OCI-LY1 (cell line): ENCODE results near the gene APOC4.

Experiments
- EZH2 ChIP-seq: fragments of 200-600 bp; sonication (generic), shearing (Covaris generic); IDR thresholded peaks from 2 replicates; pipeline ENCODE4 v1.8.0; 2017; ENCODE audit warnings: borderline replicate concordance, mixed run types, mild to moderate bottlenecking, antibody characterized with exemption, low read length, moderate library complexity, mixed read lengths
- TF ChIP-seq, protein P1 (sequence below): fragments of 200-600 bp; sonication (generic), shearing (Covaris generic); IDR thresholded peaks from 2 replicates; pipeline ENCODE4 v1.5.1; 2017; ENCODE audit warnings: mild to moderate bottlenecking, antibody characterized with exemption, low read length, moderate library complexity, mixed read lengths

- TF ChIP-seq, protein P1, sequence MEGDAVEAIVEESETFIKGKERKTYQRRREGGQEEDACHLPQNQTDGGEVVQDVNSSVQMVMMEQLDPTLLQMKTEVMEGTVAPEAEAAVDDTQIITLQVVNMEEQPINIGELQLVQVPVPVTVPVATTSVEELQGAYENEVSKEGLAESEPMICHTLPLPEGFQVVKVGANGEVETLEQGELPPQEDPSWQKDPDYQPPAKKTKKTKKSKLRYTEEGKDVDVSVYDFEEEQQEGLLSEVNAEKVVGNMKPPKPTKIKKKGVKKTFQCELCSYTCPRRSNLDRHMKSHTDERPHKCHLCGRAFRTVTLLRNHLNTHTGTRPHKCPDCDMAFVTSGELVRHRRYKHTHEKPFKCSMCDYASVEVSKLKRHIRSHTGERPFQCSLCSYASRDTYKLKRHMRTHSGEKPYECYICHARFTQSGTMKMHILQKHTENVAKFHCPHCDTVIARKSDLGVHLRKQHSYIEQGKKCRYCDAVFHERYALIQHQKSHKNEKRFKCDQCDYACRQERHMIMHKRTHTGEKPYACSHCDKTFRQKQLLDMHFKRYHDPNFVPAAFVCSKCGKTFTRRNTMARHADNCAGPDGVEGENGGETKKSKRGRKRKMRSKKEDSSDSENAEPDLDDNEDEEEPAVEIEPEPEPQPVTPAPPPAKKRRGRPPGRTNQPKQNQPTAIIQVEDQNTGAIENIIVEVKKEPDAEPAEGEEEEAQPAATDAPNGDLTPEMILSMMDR = no peak
- TF ChIP-seq EZH2 = no peak
Observed at GRCh38 chr19:44992336-44993163, 50.5 kb downstream of the APOC4 start.
